PC-3 (cell line): ENCODE results near the gene PTPRN2. TPM values are rescaled to one million over a fixed set of nuclear protein-coding genes. Genes with fewer than 3 reads are reported as not detected.

Experiments
- ATAC-seq: fragments of 200-7000 bp; cut with Tn5 transposase; 2 replicates; pipeline ENCODE4 v1.9.1; 2020; ENCODE audit warnings: mild to moderate bottlenecking, moderate library complexity
- BruUV-seq: library from RNA; stranded (reverse); fragments of 400-500 nt; replicated peaks from 2 replicates; lab custom pipeline; 2021; lab: Mats Ljungman, UMichigan
- CTCF ChIA-PET: fragments of 300-600 bp; sonication (Branson Sonifier 250); formaldehyde crosslinking; loops from one replicate; lab custom pipeline; 2022; ENCODE audit warnings: antibody characterized with exemption; lab: Charles Lee
- POLR2A ChIA-PET: fragments of 300-600 bp; sonication (Branson Sonifier 250); formaldehyde crosslinking; loops from one replicate; lab custom pipeline; 2022; ENCODE audit warnings: antibody characterized with exemption; ENCODE audit not compliant: unreplicated experiment; lab: Charles Lee
- DNase-seq: peaks from one replicate; pipeline ENCODE4 v3.0.0-alpha.2; 2015
- H2AFZ ChIP-seq: fragments of 300-600 bp; sonication (generic); 2 replicates; pipeline ENCODE4 v1.6.0; 2016; ENCODE audit warnings: antibody characterized with exemption, low read length
- H3F3A ChIP-seq: fragments of 300-600 bp; sonication (generic); one replicate; pipeline ENCODE4 v1.6.0; 2017; ENCODE audit warnings: antibody characterized with exemption, low read length, control low read depth, mild to moderate bottlenecking; ENCODE audit not compliant: unreplicated experiment
- H3K27ac ChIP-seq: fragments of 300-600 bp; sonication (generic); 2 replicates; pipeline ENCODE4 v1.5.1; 2016; ENCODE audit warnings: mild to moderate bottlenecking, low read length
- H3K27me3 ChIP-seq: fragments of 300-600 bp; sonication (generic); 2 replicates; pipeline ENCODE4 v1.6.1; 2016; ENCODE audit warnings: low read length, mixed read lengths
- H3K36me3 ChIP-seq: fragments of 300-600 bp; sonication (generic); 2 replicates; pipeline ENCODE4 v1.6.1; 2016; ENCODE audit warnings: low read depth, mixed run types, low read length, mixed read lengths
- H3K4me1 ChIP-seq: fragments of 300-600 bp; sonication (generic); 2 replicates; pipeline ENCODE4 v1.5.1; 2016; ENCODE audit warnings: low read length; ENCODE audit not compliant: insufficient read depth
- H3K4me2 ChIP-seq: fragments of 300-600 bp; sonication (generic); 2 replicates; pipeline ENCODE4 v1.6.0; 2016; ENCODE audit warnings: low read length
- H3K4me3 ChIP-seq: fragments of 300-600 bp; sonication (generic); 2 replicates; pipeline ENCODE4 v1.5.1; 2016; ENCODE audit warnings: mild to moderate bottlenecking, low read length, mixed read lengths
- H3K79me2 ChIP-seq: fragments of 300-600 bp; sonication (generic); 2 replicates; pipeline ENCODE4 v1.6.1; 2017; ENCODE audit warnings: low read length, mixed read lengths
- H3K9ac ChIP-seq: fragments of 300-600 bp; sonication (generic); 2 replicates; pipeline ENCODE4 v1.6.0; 2016; ENCODE audit warnings: mild to moderate bottlenecking, low read length
- H3K9me2 ChIP-seq: fragments of 300-600 bp; sonication (generic); replicated peaks from 2 replicates; pipeline ENCODE4 v1.6.1; 2016; ENCODE audit warnings: mixed run types, low read length, mixed read lengths
- H3K9me3 ChIP-seq: fragments of 300-600 bp; sonication (generic); 2 replicates; pipeline ENCODE4 v1.6.1; 2016; ENCODE audit warnings: low read length, mixed read lengths
- H4K20me1 ChIP-seq: fragments of 300-600 bp; sonication (generic); 2 replicates; pipeline ENCODE4 v1.6.1; 2016; ENCODE audit warnings: low read length, mixed read lengths
- EZH2 ChIP-seq: fragments of 300-600 bp; sonication (generic); IDR thresholded peaks from one replicate; pipeline ENCODE4 v1.6.1; 2017; ENCODE audit warnings: antibody characterized with exemption, mild to moderate bottlenecking, low read length; ENCODE audit not compliant: unreplicated experiment
- EZH2phosphoT487 ChIP-seq: fragments of 300-600 bp; sonication (generic); IDR thresholded peaks from 2 replicates; pipeline ENCODE4 v1.6.1; 2018; ENCODE audit warnings: mild to moderate bottlenecking, antibody characterized with exemption, low read length, borderline replicate concordance
- intact Hi-C: fragments of 100-400 bp; cut with micrococcal nuclease; formaldehyde crosslinking; loops from 2 replicates; pipeline ENCODE4 v1.9.0; 2023
- total RNA-seq: library from RNA; depleted of rRNA; stranded (reverse); fragments of >200 nt; gene quantifications from 2 replicates; pipeline ENCODE4 v1.2.3, GENCODE V29; 2014
- TF ChIP-seq, protein P1 (sequence below): fragments of 300-600 bp; sonication (generic); conservative IDR thresholded peaks from 2 replicates; pipeline ENCODE4 v1.5.1; 2017; ENCODE audit warnings: antibody characterized with exemption, low read depth, mild to moderate bottlenecking, low read length

PTPRN2 gene
- total RNA-seq, 1 experiment from 2014 or later, result 3.2 TPM

DNA sequence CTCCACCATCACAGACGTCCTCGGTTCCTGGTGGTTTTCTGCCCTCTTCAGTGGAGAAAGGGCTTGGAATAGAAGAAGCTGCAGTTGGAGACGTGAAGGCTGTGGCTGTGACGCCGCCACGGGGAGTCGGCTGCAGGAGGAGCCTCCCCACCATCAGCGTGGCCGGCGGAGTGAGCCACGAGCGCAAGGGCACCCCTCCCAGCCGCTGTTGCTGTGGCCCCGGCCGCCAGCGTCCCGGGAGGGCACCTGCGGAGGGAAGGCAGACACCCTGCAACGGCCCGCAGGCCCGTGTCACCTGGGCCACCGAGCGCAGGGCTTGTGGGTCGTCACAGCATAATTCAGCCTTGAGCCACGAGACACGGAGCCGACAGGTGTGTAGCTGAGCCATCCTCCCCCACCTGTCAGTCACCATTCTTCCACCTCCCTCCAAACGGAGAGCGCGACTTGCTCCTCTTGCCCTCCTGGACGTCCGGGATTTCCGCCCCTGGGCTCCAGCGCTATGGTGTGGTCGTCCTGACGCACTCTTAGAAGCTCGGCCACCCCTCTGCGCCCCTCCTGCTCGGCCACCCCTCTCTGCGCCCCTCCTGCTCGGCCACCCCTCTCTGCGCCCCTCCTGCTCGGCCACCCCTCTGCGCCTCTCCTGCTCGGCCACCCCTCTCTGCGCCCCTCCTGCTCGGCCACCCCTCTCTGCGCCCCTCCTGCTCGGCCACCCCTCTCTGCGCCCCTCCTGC lies 102.7 kb downstream of the PTPRN2 start:
- Histone ChIP-seq H3K9me3 (no peaks in the 10 kb centered on the region), H3K4me3 (no peak overlapping the region), H2AFZ (no peak overlapping the region), H3F3A (no peaks in the 10 kb centered on the region), H3K4me1 (peaks cover 19% of the 10 kb centered on the region), H3K4me2 (no peak overlapping the region), H3K9me2 (no peaks in the 10 kb centered on the region), H3K27me3 (no peaks in the 10 kb centered on the region), H3K79me2 (no peaks in the 10 kb centered on the region), H3K27ac (no peak overlapping the region), H3K36me3 (no peaks in the 10 kb centered on the region), H4K20me1 (no peaks in the 10 kb centered on the region), H3K9ac (no peak overlapping the region)
- no TSS peak for BruUV-seq
- intact Hi-C loops, result loop anchor here (5.0 kb wide), 1 partner anchor 162 kb away; no protein-coding TSS in a partner anchor
- DNase-seq, result no peak
- ATAC-seq, result no peak
- ChIA-PET POLR2A (no interaction called here), CTCF (no interaction called here)
- TF ChIP-seq, protein P1, sequence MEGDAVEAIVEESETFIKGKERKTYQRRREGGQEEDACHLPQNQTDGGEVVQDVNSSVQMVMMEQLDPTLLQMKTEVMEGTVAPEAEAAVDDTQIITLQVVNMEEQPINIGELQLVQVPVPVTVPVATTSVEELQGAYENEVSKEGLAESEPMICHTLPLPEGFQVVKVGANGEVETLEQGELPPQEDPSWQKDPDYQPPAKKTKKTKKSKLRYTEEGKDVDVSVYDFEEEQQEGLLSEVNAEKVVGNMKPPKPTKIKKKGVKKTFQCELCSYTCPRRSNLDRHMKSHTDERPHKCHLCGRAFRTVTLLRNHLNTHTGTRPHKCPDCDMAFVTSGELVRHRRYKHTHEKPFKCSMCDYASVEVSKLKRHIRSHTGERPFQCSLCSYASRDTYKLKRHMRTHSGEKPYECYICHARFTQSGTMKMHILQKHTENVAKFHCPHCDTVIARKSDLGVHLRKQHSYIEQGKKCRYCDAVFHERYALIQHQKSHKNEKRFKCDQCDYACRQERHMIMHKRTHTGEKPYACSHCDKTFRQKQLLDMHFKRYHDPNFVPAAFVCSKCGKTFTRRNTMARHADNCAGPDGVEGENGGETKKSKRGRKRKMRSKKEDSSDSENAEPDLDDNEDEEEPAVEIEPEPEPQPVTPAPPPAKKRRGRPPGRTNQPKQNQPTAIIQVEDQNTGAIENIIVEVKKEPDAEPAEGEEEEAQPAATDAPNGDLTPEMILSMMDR, result no peak
- TF ChIP-seq EZH2phosphoT487 (no peak), EZH2 (no peak)

DNA sequence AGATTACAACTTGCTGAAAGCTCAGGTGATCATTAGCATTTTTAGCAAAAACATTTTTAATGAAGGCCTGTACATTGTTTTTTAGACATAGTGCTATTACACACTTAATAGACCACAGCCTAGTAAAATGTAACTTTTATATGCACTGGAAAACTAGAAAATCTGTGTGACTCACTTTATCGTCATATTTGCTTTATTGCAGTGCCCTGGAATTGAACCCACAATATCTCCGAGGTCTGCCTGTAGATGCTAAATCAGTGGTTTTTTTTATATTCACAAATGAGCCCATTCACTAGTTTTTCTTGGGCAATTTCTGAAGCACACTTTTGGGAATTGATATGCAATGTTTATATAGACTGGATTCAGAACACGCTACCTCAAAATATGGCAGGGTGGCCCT lies 105.1 kb downstream of the PTPRN2 start:
- intact Hi-C loops, result loop anchor here (5.0 kb wide), 1 partner anchor 165 kb away; no protein-coding TSS in a partner anchor
- H2AFZ ChIP-seq, result no peak overlapping the region
- ATAC-seq (peak; percentile 92), DNase-seq (peak; percentile 84)
- no peaks in the 10 kb centered on the region for H4K20me1 ChIP-seq
- no peak overlapping the region for H3K4me3 ChIP-seq
- peaks cover 19% of the 10 kb centered on the region for H3K4me1 ChIP-seq
- BruUV-seq, result no TSS peak
- peak overlapping the region; percentile 59 for H3K4me2 ChIP-seq
- H3K9ac ChIP-seq, result peak overlapping the region; percentile 33; the same call in 1 of the 2 replicates
- TF ChIP-seq, protein P1, result no peak
- TF ChIP-seq EZH2 (no peak), EZH2phosphoT487 (no peak)
- no peaks in the 10 kb centered on the region for H3K9me3 ChIP-seq
- no peaks in the 10 kb centered on the region for H3F3A ChIP-seq
- H3K79me2 ChIP-seq, result no peaks in the 10 kb centered on the region
- peak overlapping the region; percentile 82 for H3K27ac ChIP-seq
- no peaks in the 10 kb centered on the region for H3K27me3 ChIP-seq
- ChIA-PET CTCF (no interaction called here), POLR2A (no interaction called here)
- H3K9me2 ChIP-seq, result no peaks in the 10 kb centered on the region
- H3K36me3 ChIP-seq, result no peaks in the 10 kb centered on the region

DNA sequence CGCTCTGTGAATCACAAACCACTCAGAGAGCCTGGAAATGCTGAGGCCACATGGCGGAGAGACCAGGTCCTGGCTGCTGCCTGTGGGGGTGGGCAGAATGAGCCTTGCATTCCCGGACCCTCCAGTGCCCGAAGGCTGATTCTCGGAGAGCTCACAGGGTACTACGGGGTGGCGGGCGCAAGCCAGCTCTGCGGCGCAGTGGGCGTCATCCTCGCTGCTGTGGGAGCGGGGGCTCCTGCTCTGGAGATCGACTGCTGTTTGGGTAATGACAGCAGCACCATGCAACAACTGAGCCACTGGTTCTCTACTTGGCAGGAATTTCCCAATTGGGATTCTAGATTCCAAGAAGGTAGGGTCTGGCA lies 108.0 kb downstream of the PTPRN2 start:
- Histone ChIP-seq H4K20me1 (no peaks in the 10 kb centered on the region), H3K4me3 (no peak overlapping the region), H2AFZ (no peak overlapping the region), H3K27me3 (peaks cover 23% of the 10 kb centered on the region), H3K4me1 (peaks cover 19% of the 10 kb centered on the region), H3K36me3 (no peaks in the 10 kb centered on the region), H3K27ac (no peak overlapping the region), H3K9me2 (no peaks in the 10 kb centered on the region), H3F3A (no peaks in the 10 kb centered on the region), H3K4me2 (no peak overlapping the region), H3K9me3 (no peaks in the 10 kb centered on the region), H3K79me2 (no peaks in the 10 kb centered on the region), H3K9ac (no peak overlapping the region)
- CTCF ChIA-PET, result no interaction called here
- BruUV-seq, result no TSS peak
- no peak for TF ChIP-seq EZH2phosphoT487
- TF ChIP-seq, protein P1, result no peak
- TF ChIP-seq EZH2, result no peak
- DNase-seq, result no peak
- POLR2A ChIA-PET, result no interaction called here
- ATAC-seq, result no peak
- intact Hi-C loops, result loop anchor here (5.0 kb wide), 1 partner anchor 168 kb away; no protein-coding TSS in a partner anchor
